GM21390 (cell line): ENCODE measurements around the gene PLXDC2.

Experiments
- ATAC-seq: cut with Tn5 transposase; IDR thresholded peaks from one replicate; pipeline ENCODE4 v1.9.1; 2021; ENCODE audit not compliant: unreplicated experiment

The PLXDC2 gene

GRCh38 chr10:19935176-19935575, 118.9 kb downstream of the PLXDC2 start:
- no peak for ATAC-seq

GRCh38 chr10:19936289-19936688, 120.1 kb downstream of the PLXDC2 start:
- no peak for ATAC-seq

GRCh38 chr10:19937989-19938388, 121.8 kb downstream of the PLXDC2 start:
- no peak for ATAC-seq

DNA sequence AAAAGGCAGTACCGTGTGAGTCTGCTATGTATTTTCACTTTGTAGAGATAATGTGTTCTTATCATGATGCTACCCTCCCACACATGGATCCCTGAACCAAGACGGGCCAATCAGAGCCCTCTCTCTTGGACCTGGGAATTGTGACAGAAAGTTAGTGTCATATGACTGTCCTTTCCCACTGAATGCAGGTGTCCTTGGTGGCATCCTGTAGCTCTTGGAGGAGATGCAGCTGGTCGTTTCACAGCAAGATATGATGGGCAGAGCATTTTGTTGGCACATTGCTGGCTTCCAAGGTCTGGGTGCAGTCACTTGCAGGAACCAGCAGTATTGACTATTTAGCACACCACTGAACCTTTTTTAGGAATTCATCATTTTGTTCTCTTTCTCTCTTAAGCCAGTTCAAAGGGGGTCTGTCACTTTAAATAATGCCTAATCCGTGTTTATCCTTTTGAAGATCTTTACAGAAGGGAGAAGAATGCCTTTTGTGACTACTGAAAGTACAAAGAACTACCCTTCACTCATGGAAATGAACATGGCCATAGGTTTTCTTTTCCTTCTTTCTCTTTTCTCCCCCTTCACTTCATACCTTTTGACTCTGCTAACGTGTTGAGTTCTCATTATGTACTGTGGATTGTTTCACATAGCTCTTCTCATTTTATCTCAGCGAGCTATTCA, 125.1 kb downstream of the PLXDC2 start:
- ATAC-seq, result no peak

DNA sequence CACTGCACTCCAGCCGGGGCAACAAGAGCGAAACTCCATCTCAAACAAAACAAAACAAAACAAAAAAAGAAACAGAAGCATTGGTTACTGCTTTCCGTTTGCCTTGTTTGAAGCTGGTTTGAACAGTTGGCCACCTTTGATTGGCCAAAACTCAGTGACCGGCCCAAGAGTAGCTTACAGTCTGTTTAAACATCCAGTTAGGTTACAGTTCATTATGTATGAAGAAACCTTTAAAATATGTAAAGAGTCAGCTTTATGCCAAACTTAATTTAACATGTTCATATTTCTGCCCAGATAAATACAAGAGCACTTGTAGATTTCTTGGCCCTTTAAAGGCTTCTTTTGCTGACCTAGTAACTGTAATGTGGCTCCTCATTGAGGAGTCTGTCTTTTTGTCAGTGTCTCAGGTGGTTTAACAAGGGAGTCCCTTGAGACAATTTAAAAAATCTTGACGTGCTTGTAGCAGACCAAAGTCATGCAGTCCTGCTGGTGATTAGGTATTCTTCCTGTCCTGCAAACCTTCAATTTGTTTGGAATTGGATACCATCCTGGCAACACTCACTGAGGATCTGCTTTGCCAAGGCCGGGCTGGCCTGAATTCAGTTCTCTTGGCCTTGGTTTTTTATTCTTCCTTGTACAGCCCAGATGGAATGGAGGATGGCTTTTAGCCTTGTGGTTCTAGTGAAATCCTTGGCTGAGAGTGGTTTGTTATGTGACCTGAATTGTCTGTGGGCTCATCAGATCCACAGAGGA, 128.9 kb downstream of the PLXDC2 start:
- ATAC-seq, result no peak

GRCh38 chr10:19946245-19946644, 130.0 kb downstream of the PLXDC2 start:
- no peak for ATAC-seq

GRCh38 chr10:19946791-19947190, 130.6 kb downstream of the PLXDC2 start:
- no peak for ATAC-seq

DNA sequence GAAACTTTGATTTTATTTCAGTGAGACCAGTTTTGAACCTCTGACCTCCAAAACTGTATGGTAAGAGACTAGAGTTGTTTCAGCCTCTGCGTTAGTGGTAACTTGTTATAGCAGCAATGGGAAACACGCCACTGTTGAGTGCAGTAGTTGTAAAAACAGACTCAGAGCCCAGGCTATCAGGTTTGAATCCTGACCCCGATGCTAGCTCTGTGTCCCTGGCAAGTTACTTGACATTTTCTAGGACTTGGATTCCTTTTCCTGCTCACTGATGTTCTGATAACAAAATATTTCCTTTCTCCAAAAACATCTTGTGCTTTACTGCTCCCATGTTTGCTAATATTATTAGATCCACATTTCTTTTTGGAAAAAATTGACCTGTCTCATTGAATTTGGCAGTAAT, 131.0 kb downstream of the PLXDC2 start:
- ATAC-seq, result no peak

DNA sequence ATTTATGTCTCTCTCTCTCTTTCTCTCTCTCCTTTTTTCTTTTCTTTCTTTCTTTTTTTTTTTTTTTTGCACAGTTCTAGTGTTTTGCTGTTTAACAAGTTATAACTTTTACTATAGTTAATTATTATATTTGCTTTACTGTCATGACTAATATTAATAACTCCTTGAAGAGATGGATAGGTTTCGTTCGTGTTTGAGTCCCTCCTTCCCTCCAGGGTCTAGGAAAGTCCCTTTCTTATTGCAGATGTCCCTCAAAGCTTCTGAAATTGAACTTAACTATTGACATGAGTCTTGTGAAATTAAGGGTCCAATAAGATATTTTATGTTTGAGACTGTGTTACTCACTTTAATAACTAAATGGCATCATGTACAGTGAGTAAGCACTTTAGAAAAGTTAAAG, 131.4 kb downstream of the PLXDC2 start:
- ATAC-seq, result no peak

GRCh38 chr10:19952224-19953010, 136.2 kb downstream of the PLXDC2 start:
- no peak for ATAC-seq

DNA sequence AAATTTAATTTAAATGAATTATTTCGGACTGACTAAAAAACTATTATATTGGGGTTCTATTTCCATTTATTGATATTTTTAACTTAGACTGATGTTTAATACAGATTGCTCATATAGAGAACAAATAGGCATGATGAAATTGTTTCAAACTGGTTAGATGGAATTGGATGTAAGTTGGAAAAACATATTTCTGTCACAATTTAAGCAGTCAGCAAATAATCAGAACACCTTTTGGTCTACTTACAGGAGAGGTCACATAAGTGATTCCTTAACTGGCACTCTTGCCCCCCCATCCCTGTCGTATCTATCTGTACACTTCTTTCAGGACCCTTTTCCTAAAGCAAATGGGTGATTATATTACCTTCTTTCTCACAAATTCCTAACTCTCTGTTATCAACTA, 138.4 kb downstream of the PLXDC2 start:
- no peak for ATAC-seq

GRCh38 chr10:19956516-19957032, 140.3 kb downstream of the PLXDC2 start:
- no peak for ATAC-seq

DNA sequence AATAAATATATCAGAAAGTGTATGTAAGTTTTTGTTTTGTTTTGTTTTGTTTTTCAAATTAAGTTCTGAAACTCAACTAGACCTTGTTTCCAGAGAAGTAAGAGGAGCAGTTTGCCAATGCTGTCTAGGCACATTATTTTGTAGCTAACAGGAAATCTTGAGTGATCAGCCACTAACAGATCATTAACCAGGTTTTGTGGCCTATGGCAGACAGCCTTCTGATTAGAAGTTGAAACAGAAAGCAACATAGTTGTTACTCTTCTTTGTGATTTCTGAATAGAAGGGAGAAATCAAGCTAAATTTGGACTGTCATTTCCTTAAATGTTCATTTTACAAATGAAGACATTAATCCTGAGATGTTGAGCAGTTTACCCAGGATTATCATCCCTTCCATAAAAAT, 142.6 kb downstream of the PLXDC2 start:
- ATAC-seq, result peak; percentile 89

GRCh38 chr10:19961076-19962053, 145.1 kb downstream of the PLXDC2 start:
- no peak for ATAC-seq

DNA sequence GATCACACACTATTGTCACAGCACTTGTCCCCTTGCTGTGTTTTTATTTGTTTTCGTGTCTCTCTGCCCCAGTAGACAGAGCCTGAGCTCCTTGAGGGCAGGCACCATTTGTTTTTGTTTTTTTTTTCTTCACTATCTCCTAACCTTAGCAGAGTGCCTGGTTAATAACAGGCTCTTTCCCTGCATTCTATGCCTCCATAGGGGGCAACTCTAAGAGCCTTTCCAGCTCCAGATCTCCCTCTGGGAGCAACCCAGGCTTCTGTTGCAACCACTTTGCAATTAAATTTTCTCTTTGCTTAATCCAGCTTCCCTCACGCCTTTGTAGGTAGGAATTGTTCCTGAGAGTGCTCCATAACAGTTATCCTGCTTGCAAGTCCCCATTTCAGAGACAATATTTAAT, 148.4 kb downstream of the PLXDC2 start:
- no peak for ATAC-seq

DNA sequence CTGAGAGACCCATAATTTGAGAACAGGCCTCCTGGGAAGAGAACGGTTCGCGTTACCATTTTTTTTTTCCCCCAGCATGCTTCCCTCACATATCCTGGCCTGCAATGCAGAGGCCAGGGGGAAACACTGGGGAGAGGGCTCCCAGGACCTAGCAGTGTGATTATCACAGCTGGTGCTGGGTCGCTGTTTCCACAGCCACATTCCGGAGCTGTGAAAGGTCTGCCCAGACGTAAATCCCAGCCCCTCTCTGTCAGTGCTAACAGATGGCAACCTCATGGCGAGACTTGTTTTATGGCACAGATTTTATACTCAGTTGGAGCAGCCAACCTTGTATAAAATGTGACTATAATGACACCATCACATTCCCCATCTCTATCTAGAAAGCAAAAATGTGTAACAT, 150.5 kb downstream of the PLXDC2 start:
- ATAC-seq, result no peak

DNA sequence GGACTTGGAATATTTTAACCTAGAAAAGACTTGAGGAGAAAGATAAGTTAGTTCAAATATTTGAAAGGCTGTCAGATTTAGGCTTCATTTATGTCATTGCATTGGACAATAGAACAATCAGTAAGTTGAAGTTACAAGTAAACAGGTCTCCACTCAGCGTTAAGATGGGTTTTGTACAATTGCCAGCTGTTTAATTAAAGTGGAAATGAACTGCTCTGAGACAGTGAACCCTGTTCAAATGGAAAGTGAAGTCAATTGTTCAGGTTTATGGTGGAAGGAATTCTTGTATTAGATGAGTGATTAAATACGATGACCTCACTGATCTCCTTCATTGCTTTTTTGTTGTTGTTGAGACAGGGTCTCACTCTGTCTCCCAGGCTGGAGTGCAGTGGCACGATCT, 151.7 kb downstream of the PLXDC2 start:
- no peak for ATAC-seq

- no peak for ATAC-seq
These were observed 152.5 kb downstream of the PLXDC2 start for GRCh38 chr10:19968745-19969144.

DNA sequence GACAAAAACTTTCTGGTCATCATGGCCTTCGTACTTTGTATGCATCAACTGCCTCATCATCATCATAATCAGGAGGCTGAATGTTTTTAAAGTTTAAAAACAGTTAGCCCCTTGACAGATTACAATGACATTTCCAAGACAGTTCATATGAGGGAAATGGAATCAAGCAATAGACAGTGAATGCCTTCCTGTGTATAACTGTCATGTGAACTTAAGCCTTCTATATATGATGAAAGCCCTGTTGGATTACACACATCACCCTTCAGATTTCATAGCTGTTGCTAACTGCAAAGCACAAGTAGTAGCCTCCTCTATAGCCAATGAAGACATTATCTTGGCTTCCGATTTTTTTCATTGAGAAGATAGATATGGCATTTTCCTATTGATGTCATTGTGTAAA, 154.0 kb downstream of the PLXDC2 start:
- ATAC-seq, result no peak

GRCh38 chr10:19970717-19971116, 154.5 kb downstream of the PLXDC2 start:
- no peak for ATAC-seq
